Measurements from ENCODE around the gene CALU.

- TF ChIP-seq CTCF (IDR thresholded peaks at IDR 0.05 in 8 of 11, conservative IDR thresholded peaks at IDR 0.05 in 3 of 11) (no peak), POLR2A (IDR thresholded peaks at IDR 0.05) (no peak), POLR2AphosphoS5 (IDR thresholded peaks at IDR 0.05) (no peak)
Measured at GRCh38 chr7:128809363-128809762, 70.2 kb downstream of the CALU start.

Measured in spleen (tissue), 7 donors.